HG02588 (cell line): ENCODE results near the gene VDR.

ENCODE experiments used
- ATAC-seq: cut with Tn5 transposase; IDR thresholded peaks from one replicate; pipeline ENCODE4 v1.9.1; 2021; ENCODE audit warnings: mild to moderate bottlenecking, moderate library complexity; ENCODE audit not compliant: unreplicated experiment

The VDR gene

DNA sequence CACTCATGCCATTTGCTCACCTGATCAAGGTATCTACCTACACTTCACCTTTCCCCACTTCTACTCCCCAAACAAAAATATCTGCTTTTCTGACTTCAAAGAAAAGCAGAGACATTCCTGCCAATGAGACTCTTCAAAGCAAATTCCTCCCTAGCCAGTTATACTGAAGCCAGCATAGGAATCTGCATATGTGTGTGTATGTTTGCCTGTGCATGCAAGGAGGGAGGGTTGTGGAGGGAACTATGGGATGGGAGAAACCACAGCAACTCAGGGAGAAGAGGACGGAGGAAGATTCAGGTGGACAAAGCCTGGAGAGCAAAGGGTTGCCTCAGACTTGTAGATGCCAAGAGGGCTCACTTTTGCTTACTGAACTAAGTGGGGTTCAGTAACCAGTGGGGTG lies 26.4 kb upstream of the VDR start:
- ATAC-seq = no peak

DNA sequence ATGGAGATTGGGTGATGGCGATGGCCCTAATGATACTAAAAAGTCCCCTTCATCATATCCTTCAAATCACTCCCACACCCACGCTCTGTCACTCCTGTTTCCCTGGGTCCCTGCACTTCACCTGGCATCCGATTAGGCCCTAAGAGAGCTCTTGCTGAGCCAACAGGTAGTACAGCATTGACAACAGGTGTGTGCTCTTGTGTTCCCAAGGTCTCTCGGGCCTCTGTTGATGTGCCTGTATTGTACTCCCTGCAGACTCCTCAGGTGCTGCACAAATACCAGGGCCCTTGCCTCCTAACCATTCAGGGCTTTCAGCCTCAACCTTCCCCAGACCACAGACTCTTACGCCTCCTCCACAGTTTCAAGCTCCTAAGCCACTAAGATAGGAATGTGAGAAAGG lies 25.8 kb upstream of the VDR start:
- no peak for ATAC-seq

GRCh38 chr12:47927346-47927745 lies 22.6 kb upstream of the VDR start:
- ATAC-seq = no peak

GRCh38 chr12:47921907-47922306 lies 17.1 kb upstream of the VDR start:
- no peak for ATAC-seq

- no peak for ATAC-seq
Measured at GRCh38 chr12:47920913-47921312, 16.1 kb upstream of the VDR start.

GRCh38 chr12:47913081-47913480 lies 8.3 kb upstream of the VDR start:
- no peak for ATAC-seq

DNA sequence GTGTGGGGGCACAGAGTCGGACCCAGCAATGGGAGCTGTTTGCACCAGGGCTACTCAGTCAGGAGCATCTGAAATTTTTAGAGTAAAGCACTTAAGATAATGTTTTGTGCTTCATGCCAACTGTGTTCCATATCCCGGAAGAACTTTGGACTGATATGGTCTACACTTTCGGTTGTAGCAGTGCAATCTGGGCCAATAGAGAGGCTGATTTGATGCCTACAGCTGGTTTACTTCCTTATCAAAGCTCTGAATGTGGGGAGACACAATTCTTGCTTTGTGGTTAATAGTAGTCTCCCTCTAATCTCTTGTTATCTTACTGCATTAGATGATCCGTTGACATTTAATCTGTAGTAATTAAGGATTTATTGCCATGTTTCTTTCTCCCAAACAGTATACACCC lies 7.8 kb upstream of the VDR start:
- no peak for ATAC-seq

DNA sequence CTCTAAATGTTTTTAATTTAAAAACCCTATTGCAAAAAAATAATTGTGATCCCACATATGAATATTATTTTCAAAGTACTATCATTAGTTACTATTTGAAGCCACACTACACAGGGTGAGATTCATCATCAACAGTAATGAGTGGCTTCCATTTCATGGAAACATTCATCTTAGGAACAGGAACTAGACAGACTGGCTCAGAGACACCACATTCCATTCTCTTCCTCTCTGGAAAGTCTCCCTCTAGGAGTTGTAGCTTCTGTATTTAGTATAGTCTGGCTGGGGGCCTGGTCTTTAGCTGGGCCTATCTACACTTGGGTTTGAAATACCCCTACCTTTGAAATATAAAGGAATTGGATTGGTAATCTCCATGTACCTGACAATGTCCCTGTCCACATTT lies 6.2 kb upstream of the VDR start:
- no peak for ATAC-seq

DNA sequence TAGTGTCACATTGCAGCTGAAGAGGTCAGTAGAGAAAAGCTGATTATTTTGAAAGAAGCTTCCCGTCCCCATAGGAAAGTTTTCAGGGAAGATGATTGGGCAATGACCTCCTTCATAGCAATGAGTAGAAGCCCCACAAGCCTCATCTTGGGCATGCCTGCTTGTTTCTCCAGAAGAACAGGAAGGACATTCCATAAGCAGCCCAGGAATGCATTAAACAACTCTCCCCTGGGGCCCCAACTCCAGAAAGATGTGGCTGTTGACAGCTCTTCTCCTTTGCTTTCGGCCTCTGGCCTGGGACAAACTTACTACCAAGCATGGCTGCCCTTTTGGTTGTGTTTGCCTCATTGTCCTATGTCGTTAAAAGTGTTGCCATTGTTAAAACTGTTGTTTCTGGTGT lies 5.7 kb upstream of the VDR start:
- no peak for ATAC-seq

DNA sequence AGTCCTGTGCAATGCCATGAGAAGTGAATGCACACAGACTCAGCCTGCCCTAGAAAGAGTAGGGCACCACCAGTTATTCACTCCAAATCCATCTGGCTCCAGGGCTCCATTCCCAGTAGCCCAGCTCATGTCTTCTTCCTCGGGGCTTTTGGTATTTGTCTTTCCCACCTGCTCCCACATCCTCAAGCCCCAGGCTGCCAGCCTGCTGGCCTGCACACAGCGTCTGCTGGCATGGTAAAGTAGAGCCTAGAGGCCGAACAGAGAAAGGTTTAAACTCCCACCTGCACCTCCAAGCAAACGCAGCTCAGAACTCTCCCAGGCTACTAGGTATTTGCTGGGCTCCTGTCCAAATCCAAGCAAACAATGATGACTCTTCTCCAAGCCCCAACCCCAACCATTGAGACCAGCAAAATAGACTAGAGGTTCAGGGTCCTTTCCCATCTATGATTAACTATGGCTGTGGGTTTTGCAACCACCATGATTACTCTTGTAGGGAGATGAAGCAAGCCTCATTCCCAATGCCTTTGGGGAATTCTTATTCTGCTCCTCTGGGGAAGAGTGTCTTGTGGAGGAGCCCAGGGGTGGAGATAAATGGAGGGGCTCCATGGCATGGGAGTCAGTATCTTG lies 5.2 kb upstream of the VDR start:
- no peak for ATAC-seq

DNA sequence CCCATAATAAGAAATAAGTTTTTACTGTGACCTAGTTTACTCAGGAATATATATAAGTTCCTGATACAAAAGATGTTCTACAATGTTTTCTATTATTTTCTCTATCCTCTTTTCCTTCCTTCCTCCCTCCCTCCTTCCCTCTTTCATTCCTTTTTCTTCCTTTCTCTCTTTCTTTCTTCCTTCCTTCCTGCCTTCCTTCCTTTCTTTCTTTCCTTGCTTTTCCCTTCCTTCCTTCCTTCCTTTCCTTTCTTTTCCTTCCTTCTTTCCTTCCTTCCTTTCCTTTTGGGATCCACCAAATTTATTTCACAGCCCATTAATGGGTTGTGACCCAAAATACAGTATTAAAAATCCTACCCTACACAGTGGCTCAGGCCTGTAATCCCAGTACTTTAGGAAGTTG lies 3.9 kb upstream of the VDR start:
- no peak for ATAC-seq

GRCh38 chr12:47907851-47908454 lies 3.2 kb upstream of the VDR start:
- ATAC-seq = no peak

- no peak for ATAC-seq
Measured at GRCh38 chr12:47903927-47904712, 674 bp downstream of the VDR start.

GRCh38 chr12:47903151-47903611 lies 1.6 kb downstream of the VDR start:
- ATAC-seq = no peak

DNA sequence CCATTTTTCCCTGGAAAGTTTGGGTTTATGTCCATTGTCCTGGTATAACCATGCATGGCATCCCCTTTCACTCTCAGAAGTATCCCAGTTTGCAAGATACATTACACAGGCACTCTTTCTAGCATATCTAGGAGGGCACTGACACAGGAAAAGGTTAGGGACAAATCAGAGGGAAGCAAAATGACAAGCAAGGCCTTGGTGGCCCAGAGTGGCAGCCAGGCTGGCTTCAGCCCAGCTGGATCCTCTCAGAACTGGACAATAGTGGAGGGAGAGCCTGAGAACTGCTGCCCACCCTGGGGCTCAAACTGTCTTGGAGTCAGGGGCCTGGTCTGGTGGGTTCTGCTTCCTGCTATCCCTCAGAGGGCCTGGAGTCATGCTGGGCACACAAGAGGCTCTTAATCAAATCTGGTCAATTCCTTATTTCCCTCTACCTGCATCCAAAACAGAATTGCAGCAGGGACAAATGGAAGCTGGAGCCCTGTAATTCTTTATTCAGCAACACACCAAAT lies 2.6 kb downstream of the VDR start:
- no peak for ATAC-seq

- ATAC-seq = no peak
Measured at GRCh38 chr12:47901718-47902093, 3.1 kb downstream of the VDR start.

- ATAC-seq = no peak
Measured at GRCh38 chr12:47901063-47901717, 3.6 kb downstream of the VDR start.

GRCh38 chr12:47900131-47901062 lies 4.4 kb downstream of the VDR start:
- ATAC-seq = no peak

- ATAC-seq = no peak
Measured at GRCh38 chr12:47899466-47899865, 5.3 kb downstream of the VDR start.

GRCh38 chr12:47896633-47897032 lies 8.2 kb downstream of the VDR start:
- no peak for ATAC-seq
